ENCODE measurements around the gene MCF2L.

GRCh38 chr13:113015826-113016525 lies 47.0 kb downstream of the MCF2L start:
- TF ChIP-seq CTCF (IDR thresholded peaks at IDR 0.05) (no peak), POLR2A (IDR thresholded peaks at IDR 0.05) (no peak)
